GM12878 (cell line): Measurements from ENCODE around the gene GPC3. TPM values are rescaled to one million over a fixed set of nuclear protein-coding genes. Genes with fewer than 3 reads are reported as not detected.

Experiments used
- ATAC-seq: fragments of 200-7000 bp; cut with Tn5 transposase; 3 replicates; pipeline ENCODE4 v1.9.1; 2020; ENCODE audit warnings: mild to moderate bottlenecking, moderate library complexity
- BruUV-seq: library from RNA; stranded (reverse); fragments of 400-500 nt; replicated peaks from 2 replicates; lab custom pipeline; 2021; lab: Mats Ljungman, UMichigan
- CTCF ChIA-PET: fragments of 300-600 bp; sonication (Branson Sonifier 250); formaldehyde crosslinking; extraction: SDS; loops from one replicate; lab custom pipeline; 2021; ENCODE audit warnings: inconsistent platforms; lab: Yijun Ruan, JAX
- POLR2A ChIA-PET: fragments of 350-600 bp; formaldehyde crosslinking; extraction: SDS; loops from one replicate; lab custom pipeline; 2021; ENCODE audit warnings: inconsistent platforms; lab: Charles Lee
- RAD21 ChIA-PET: fragments of 300-600 bp; sonication (Branson Sonifier 250); formaldehyde crosslinking; loops from one replicate; lab custom pipeline; 2023; ENCODE audit warnings: antibody characterized with exemption; ENCODE audit not compliant: unreplicated experiment; lab: Charles Lee
- SMC1A ChIA-PET: fragments of 300-600 bp; sonication (Branson Sonifier 250); formaldehyde crosslinking; loops from one replicate; lab custom pipeline; 2023; ENCODE audit not compliant: unreplicated experiment, uncharacterized antibody; lab: Charles Lee
- DNase-seq: peaks from one replicate; pipeline ENCODE4 v3.0.0-alpha.2; 2011; ENCODE audit warnings: low read depth, low spot score
- FAIRE-seq: peaks from 3 replicates; lab custom pipeline; 2011; peaks lifted over from hg19 to GRCh38; lab: Jason Lieb, UNC
- H2AFZ ChIP-seq: 2 replicates; pipeline ENCODE4 v1.6.0; 2011; ENCODE audit warnings: low read depth, low read length, control low read depth; ENCODE audit not compliant: control insufficient read depth
- H3K27ac ChIP-seq: 2 replicates; pipeline ENCODE4 v1.5.1; 2011; ENCODE audit warnings: control low read depth; ENCODE audit not compliant: control insufficient read depth, insufficient read depth
- H3K27me3 ChIP-seq, 2 experiments: replicated peaks in 1 of 2; 2 replicates each; pipeline versions ENCODE4 v1.6.0 to v1.6.1; 2011; ENCODE audit warnings: low read length in 1 of 2; ENCODE audit not compliant: control insufficient read depth in 2 of 2, insufficient read depth in 2 of 2
- H3K36me3 ChIP-seq, 2 experiments: 2 replicates each; pipeline ENCODE4 v1.5.1; 2011; ENCODE audit warnings: low read length in 1 of 2; ENCODE audit not compliant: control insufficient read depth in 2 of 2, insufficient read depth in 2 of 2
- H3K4me1 ChIP-seq: 2 replicates; pipeline ENCODE4 v1.6.1; 2011; ENCODE audit warnings: mild to moderate bottlenecking, low read length, moderate library complexity, mixed read lengths; ENCODE audit not compliant: control insufficient read depth, insufficient read depth
- H3K4me2 ChIP-seq: 2 replicates; pipeline ENCODE4 v1.6.0; 2011; ENCODE audit warnings: control low read depth; ENCODE audit not compliant: control insufficient read depth, insufficient read depth
- H3K4me3 ChIP-seq: fragments of 200-600 bp; sonication (generic); 2 replicates; pipeline ENCODE4 v1.5.1; 2016
- H3K79me2 ChIP-seq: 2 replicates; pipeline ENCODE4 v1.6.0; 2011; ENCODE audit warnings: low read length; ENCODE audit not compliant: control insufficient read depth, insufficient read depth
- H3K9ac ChIP-seq: 2 replicates; pipeline ENCODE4 v1.8.0; 2011; ENCODE audit warnings: low read length, control low read depth, mixed read lengths; ENCODE audit not compliant: control insufficient read depth, insufficient read depth
- H3K9me3 ChIP-seq: replicated peaks from 3 replicates; pipeline ENCODE4 v1.5.1; 2011; ENCODE audit warnings: mild to moderate bottlenecking, low read length; ENCODE audit not compliant: control insufficient read depth, insufficient read depth
- H4K20me1 ChIP-seq: 2 replicates; pipeline ENCODE4 v1.6.0; 2011; ENCODE audit not compliant: control insufficient read depth, insufficient read depth
- BCLAF1 ChIP-seq: fragments of 450-650 bp; IDR thresholded peaks from 2 replicates; pipeline ENCODE4 v1.6.1; 2017; ENCODE audit warnings: antibody characterized with exemption, mild to moderate bottlenecking, moderate library complexity
- CBFB ChIP-seq: IDR thresholded peaks from 2 replicates; pipeline ENCODE4 v1.6.1; 2016; ENCODE audit warnings: antibody characterized with exemption, low read depth
- CTCF ChIP-seq, 3 experiments: IDR thresholded peaks in 2 of 3; conservative IDR thresholded peaks in 1 of 3; 2 replicates each; pipeline ENCODE4 v1.5.1; 2011; ENCODE audit warnings: low read depth in 3 of 3, low read length in 3 of 3, mild to moderate bottlenecking in 3 of 3, control low read depth in 2 of 3, moderate library complexity in 2 of 3, inconsistent platforms in 1 of 3, mixed read lengths in 1 of 3; ENCODE audit not compliant: control insufficient read depth in 2 of 3, insufficient read depth in 1 of 3; ENCODE audit errors: extremely low read depth in 1 of 3
- EP300 ChIP-seq, 2 experiments: fragments of 150-350 bp in 1 of 2; IDR thresholded peaks; 2 replicates each; pipeline ENCODE4 v1.6.1; 2011 to 2012; ENCODE audit warnings: low read depth in 2 of 2, low read length in 2 of 2, borderline replicate concordance in 1 of 2, improper control_type of control experiment in 1 of 2, inconsistent platforms in 1 of 2; ENCODE audit not compliant: control insufficient read depth in 1 of 2
- HDGF ChIP-seq: fragments of 450-650 bp; IDR thresholded peaks from 2 replicates; pipeline ENCODE4 v1.6.1; 2016; ENCODE audit warnings: antibody characterized with exemption
- POU2F2 ChIP-seq: IDR thresholded peaks from 3 replicates; pipeline ENCODE4 v1.6.1; 2011; ENCODE audit warnings: low read depth, mild to moderate bottlenecking, low read length, borderline replicate concordance
- SMAD1 ChIP-seq: fragments of 450-650 bp; IDR thresholded peaks from 2 replicates; pipeline ENCODE4 v1.6.1; 2018; ENCODE audit warnings: mild to moderate bottlenecking, low read depth; ENCODE audit not compliant: partially characterized antibody
- SMAD5 ChIP-seq: IDR thresholded peaks from 2 replicates; pipeline ENCODE4 v1.6.1; 2016; ENCODE audit warnings: antibody characterized with exemption, low read depth
- STAT3 ChIP-seq: IDR thresholded peaks from 2 replicates; pipeline ENCODE4 v1.6.1; 2011; ENCODE audit warnings: low read depth, low read length, improper control_type of control experiment
- WRNIP1 ChIP-seq: IDR thresholded peaks from 2 replicates; pipeline ENCODE4 v1.6.1; 2011; ENCODE audit warnings: low read depth, low read length, improper control_type of control experiment, borderline replicate concordance
- YBX1 ChIP-seq: fragments of 450-650 bp; IDR thresholded peaks from 2 replicates; pipeline ENCODE4 v1.6.1; 2016; ENCODE audit warnings: antibody characterized with exemption
- YY1 ChIP-seq: IDR thresholded peaks from 2 replicates; pipeline ENCODE4 v1.6.1; 2011; ENCODE audit warnings: low read depth, mild to moderate bottlenecking, low read length
- ZNF217 ChIP-seq: fragments of 450-650 bp; IDR thresholded peaks from 2 replicates; pipeline ENCODE4 v1.6.1; 2017; ENCODE audit warnings: antibody characterized with exemption, mild to moderate bottlenecking
- ZZZ3 ChIP-seq: IDR thresholded peaks from 2 replicates; pipeline ENCODE4 v1.6.1; 2011; ENCODE audit warnings: low read depth; ENCODE audit not compliant: control insufficient read depth, insufficient read length
- WGBS: methylation state at CpG from one replicate; pipeline ENCODE4 v1.1.6; 2016; ENCODE audit warnings: low lambda C conversion rate; ENCODE audit not compliant: insufficient replicate concordance, insufficient coverage; ENCODE audit errors: missing lambda C conversion rate; 5-methylcytosine and 5-hydroxymethylcytosine counted together
- in situ Hi-C: fragments of 300-500 bp; cut with MboI; formaldehyde crosslinking; loops from 9 replicates; pipeline ENCODE4 v1.14.3; 2018; ENCODE audit warnings: mixed read lengths
- intact Hi-C: fragments of 100-400 bp; cut with micrococcal nuclease; formaldehyde crosslinking; loops from one replicate; pipeline ENCODE4 v1.14.2; 2022; ENCODE audit not compliant: unreplicated experiment
- polyA plus RNA-seq, 11 experiments: library from polyadenylated mRNA; depleted of rRNA in 4 of 11; unstranded in 6 of 11; stranded (reverse) in 5 of 11; fragments of >200 nt; fragmentation: Nextera tagmentation in 4 of 11; fragmentation: Illumina TruSeq in 1 of 11; extraction: Ambion mirVana in 4 of 11; extraction: Trizol in 1 of 11; gene quantifications; 1 replicate in 1 of 11; 2 replicates in 10 of 11; pipeline versions ENCODE4 v1.2.1 to v1.2.3, GENCODE V29; 2011 to 2016; ENCODE audit warnings: inconsistent platforms in 2 of 11, missing spikeins in 2 of 11, low read depth in 1 of 11
- total RNA-seq, 4 experiments: library from RNA; depleted of rRNA in 3 of 4; stranded (reverse); fragments of >200 nt in 3 of 4; fragmentation: Illumina TruSeq in 1 of 4; extraction: Trizol in 1 of 4; gene quantifications; 2 replicates each; pipeline versions ENCODE4 v1.2.1 to v1.2.3, GENCODE V29; 2013 to 2021

The GPC3 gene
- total and polyA plus RNA-seq, 10 of the 15 experiments (the other 5 are each of a cell fraction or from before 2014, with no cell fraction given): 0.09 to 0.82 TPM; not detected in 8

GRCh38 chrX:133947022-133947421, 38.4 kb downstream of the GPC3 start:
- no peaks in the 10 kb centered on the region for H3K9me3 ChIP-seq
- H4K20me1 ChIP-seq: no peaks in the 10 kb centered on the region
- H2AFZ ChIP-seq: no peak overlapping the region
- H3K4me1 ChIP-seq: no peaks in the 10 kb centered on the region
- no peaks in the 10 kb centered on the region for H3K36me3 ChIP-seq
- RAD21 ChIA-PET: no interaction called here
- no peak overlapping the region for H3K4me2 ChIP-seq
- no peak for FAIRE-seq
- POLR2A ChIA-PET: no interaction called here
- DNase-seq: no peak
- no peak overlapping the region for H3K4me3 ChIP-seq
- H3K27ac ChIP-seq: no peak overlapping the region
- no peak for ATAC-seq
- no peaks in the 10 kb centered on the region for H3K79me2 ChIP-seq
- 3% methylated on average over 2 of the region's 2 CpGs for WGBS
- intact Hi-C loops: no loop called here
- no peak for TF ChIP-seq STAT3
- no peak for TF ChIP-seq WRNIP1
- TF ChIP-seq POU2F2: no peak
- TF ChIP-seq SMAD5: no peak
- SMC1A ChIA-PET: no interaction called here
- no peak overlapping the region for H3K9ac ChIP-seq
- no peaks in the 10 kb centered on the region for H3K27me3 ChIP-seq
- in situ Hi-C loops: no loop called here
- CTCF ChIA-PET: no interaction called here
- no TSS peak for BruUV-seq

GRCh38 chrX:133943507-133943906, 41.9 kb downstream of the GPC3 start:
- Histone ChIP-seq H3K4me3 (no peak overlapping the region), H3K9me3 (no peaks in the 10 kb centered on the region), H4K20me1 (no peaks in the 10 kb centered on the region), H2AFZ (no peak overlapping the region), H3K27ac (no peak overlapping the region), H3K79me2 (no peaks in the 10 kb centered on the region), H3K4me2 (no peak overlapping the region), H3K9ac (no peak overlapping the region), H3K27me3 (no peaks in the 10 kb centered on the region), H3K4me1 (no peaks in the 10 kb centered on the region), H3K36me3 (no peaks in the 10 kb centered on the region)
- ChIA-PET POLR2A (no interaction called here), CTCF (no interaction called here), RAD21 (no interaction called here), SMC1A (no interaction called here)
- intact Hi-C loops: no loop called here
- TF ChIP-seq SMAD1 (no peak), EP300 (IDR thresholded peaks at IDR 0.05; ENCODE audit: borderline replicate concordance in 1 of 2, control insufficient read depth in 1 of 2, low read depth in 2 of 2, low read length in 2 of 2) (no peak), ZZZ3 (no peak), BCLAF1 (no peak), ZNF217 (no peak), WRNIP1 (no peak), YBX1 (no peak), CTCF (IDR thresholded peaks at IDR 0.05 in 2 of 3, conservative IDR thresholded peaks at IDR 0.05 in 1 of 3; ENCODE audit: control insufficient read depth in 2 of 3, extremely low read depth in 1 of 3, insufficient read depth in 1 of 3, low read depth in 3 of 3, low read length in 3 of 3) (no peak), HDGF (no peak), YY1 (no peak), CBFB (no peak)
- ATAC-seq (no peak), DNase-seq (no peak), FAIRE-seq (no peak)
- 0% methylated on average over 1 of the region's 1 CpG for WGBS
- BruUV-seq: no TSS peak
- in situ Hi-C loops: no loop called here
